ENCODE data around the gene PAX6. TPM values are rescaled to one million over a fixed set of nuclear protein-coding genes. Genes with fewer than 3 reads are reported as not detected.

PAX6 gene
- polyA plus RNA-seq, 1 of the 3 experiments (the other 2 are of a cell fraction), result not detected

DNA sequence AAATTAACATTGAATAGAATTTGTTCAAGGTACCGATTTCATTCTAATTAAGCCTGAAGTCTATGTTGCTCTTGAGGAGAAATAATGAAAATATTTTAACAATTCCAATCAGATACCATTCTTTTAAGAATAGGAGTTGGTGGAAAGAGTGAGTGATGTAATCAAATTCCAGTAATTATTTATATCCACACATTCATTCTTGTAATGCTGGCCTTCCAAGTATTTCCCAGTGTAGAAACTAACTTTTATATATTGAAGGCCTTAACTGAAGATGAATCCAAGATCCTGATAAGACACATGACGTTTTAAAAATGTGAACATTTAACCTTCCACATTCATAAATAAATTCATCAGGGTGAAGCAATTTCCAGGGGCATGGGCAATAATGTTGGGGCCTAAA, 36.6 kb upstream of the PAX6 start:
- no peak overlapping the region for H3K4me3 ChIP-seq (ENCODE audit: low read depth in 2 of 2, low read length in 1 of 2)

DNA sequence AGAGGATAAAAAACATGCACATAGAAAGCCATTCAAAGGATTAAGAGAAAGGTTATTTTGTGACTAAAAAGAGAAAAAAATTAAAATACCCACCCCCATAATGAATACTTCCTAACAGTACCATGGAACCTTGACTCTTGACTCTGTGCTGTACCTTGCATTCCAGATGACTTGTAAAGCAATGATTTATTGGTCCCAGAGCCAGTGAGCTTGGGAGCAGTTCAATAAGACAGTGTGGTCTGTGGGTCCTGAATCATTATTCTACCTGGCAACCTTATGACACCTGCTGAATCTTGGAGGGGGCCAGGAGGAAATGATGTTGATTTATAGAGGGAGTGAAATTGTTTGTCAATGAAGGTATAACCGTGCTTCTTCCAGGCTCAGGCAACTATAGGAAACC, 34.2 kb upstream of the PAX6 start:
- Histone ChIP-seq H3K9ac (no peak overlapping the region), H3K9me2 (no peaks in the 10 kb centered on the region), H3K9me3 (no peaks in the 10 kb centered on the region), H3K27ac (ENCODE audit: low read depth in 2 of 2, low read length in 1 of 2) (no peak overlapping the region), H3F3A (replicated peaks; ENCODE audit: insufficient read depth) (no peaks in the 10 kb centered on the region), H3K36me3 (replicated peaks in 1 of 2; ENCODE audit: control insufficient read depth in 1 of 2, insufficient read depth in 2 of 2, low read length in 1 of 2) (no peaks in the 10 kb centered on the region), H4K20me1 (ENCODE audit: insufficient read depth) (no peaks in the 10 kb centered on the region), H3K27me3 (ENCODE audit: insufficient read depth) (peaks cover 39% of the 10 kb centered on the region; the same call in 1 of the 2 replicates), H3K4me1 (ENCODE audit: control insufficient read depth in 1 of 2, insufficient read depth in 2 of 2, low read depth in 1 of 2, low read length in 1 of 2) (no peaks in the 10 kb centered on the region), H2AFZ (ENCODE audit: low read depth) (no peak overlapping the region), H3K79me2 (ENCODE audit: insufficient read depth) (no peaks in the 10 kb centered on the region), H3K4me3 (ENCODE audit: low read depth in 2 of 2, low read length in 1 of 2) (no peak overlapping the region), H3K4me2 (no peak overlapping the region)
- ChIA-PET POLR2A (no interaction called here), CTCF (interaction anchor here (0.7 to 1.4 kb wide), 2 partner anchors 25 to 29 kb away, joined by 3 to 4 read pairs; no protein-coding TSS in a partner anchor)
- 14% methylated on average over 1 of the region's 1 CpG for WGBS (ENCODE audit: low lambda C conversion rate)
- no peak for DNase-seq
- TF ChIP-seq TEAD4 (IDR thresholded peaks at IDR 0.05; ENCODE audit: borderline replicate concordance, insufficient read depth) (no peak), EP300 (IDR thresholded peaks at IDR 0.05; ENCODE audit: borderline replicate concordance in 1 of 2, low read depth in 1 of 2, low read length in 1 of 2) (no peak), RXRA (IDR thresholded peaks at IDR 0.05; ENCODE audit: borderline replicate concordance, low read depth) (no peak), NRF1 (IDR thresholded peaks at IDR 0.05; ENCODE audit: low read depth, low read length) (no peak), GABPA (IDR thresholded peaks at IDR 0.05; ENCODE audit: low read depth) (no peak), RCOR1 (IDR thresholded peaks at IDR 0.05; ENCODE audit: low read length) (no peak), GATA2 (CRISPR knock-in tag; IDR thresholded peaks at IDR 0.05) (no peak), MEF2A (IDR thresholded peaks at IDR 0.05; ENCODE audit: borderline replicate concordance, low read depth) (no peak), TCF12 (IDR thresholded peaks at IDR 0.05) (no peak)
- TF ChIP-seq, protein P1, sequence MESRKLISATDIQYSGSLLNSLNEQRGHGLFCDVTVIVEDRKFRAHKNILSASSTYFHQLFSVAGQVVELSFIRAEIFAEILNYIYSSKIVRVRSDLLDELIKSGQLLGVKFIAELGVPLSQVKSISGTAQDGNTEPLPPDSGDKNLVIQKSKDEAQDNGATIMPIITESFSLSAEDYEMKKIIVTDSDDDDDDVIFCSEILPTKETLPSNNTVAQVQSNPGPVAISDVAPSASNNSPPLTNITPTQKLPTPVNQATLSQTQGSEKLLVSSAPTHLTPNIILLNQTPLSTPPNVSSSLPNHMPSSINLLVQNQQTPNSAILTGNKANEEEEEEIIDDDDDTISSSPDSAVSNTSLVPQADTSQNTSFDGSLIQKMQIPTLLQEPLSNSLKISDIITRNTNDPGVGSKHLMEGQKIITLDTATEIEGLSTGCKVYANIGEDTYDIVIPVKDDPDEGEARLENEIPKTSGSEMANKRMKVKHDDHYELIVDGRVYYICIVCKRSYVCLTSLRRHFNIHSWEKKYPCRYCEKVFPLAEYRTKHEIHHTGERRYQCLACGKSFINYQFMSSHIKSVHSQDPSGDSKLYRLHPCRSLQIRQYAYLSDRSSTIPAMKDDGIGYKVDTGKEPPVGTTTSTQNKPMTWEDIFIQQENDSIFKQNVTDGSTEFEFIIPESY (IDR thresholded peaks at IDR 0.05; ENCODE audit: borderline replicate concordance, low read depth), result no peak
- TF ChIP-seq, protein P2, sequence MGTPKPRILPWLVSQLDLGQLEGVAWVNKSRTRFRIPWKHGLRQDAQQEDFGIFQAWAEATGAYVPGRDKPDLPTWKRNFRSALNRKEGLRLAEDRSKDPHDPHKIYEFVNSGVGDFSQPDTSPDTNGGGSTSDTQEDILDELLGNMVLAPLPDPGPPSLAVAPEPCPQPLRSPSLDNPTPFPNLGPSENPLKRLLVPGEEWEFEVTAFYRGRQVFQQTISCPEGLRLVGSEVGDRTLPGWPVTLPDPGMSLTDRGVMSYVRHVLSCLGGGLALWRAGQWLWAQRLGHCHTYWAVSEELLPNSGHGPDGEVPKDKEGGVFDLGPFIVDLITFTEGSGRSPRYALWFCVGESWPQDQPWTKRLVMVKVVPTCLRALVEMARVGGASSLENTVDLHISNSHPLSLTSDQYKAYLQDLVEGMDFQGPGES (IDR thresholded peaks at IDR 0.05; ENCODE audit: low read depth, low read length), result no peak
- TF ChIP-seq, protein P3, sequence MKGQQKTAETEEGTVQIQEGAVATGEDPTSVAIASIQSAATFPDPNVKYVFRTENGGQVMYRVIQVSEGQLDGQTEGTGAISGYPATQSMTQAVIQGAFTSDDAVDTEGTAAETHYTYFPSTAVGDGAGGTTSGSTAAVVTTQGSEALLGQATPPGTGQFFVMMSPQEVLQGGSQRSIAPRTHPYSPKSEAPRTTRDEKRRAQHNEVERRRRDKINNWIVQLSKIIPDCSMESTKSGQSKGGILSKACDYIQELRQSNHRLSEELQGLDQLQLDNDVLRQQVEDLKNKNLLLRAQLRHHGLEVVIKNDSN (IDR thresholded peaks at IDR 0.05; ENCODE audit: borderline replicate concordance, low read depth), result no peak

More for the DNA sequence above, 36.6 kb upstream of the PAX6 start:
- no peaks in the 10 kb centered on the region for H3K9me3 ChIP-seq
- 36% methylated on average over 2 of the region's 2 CpGs for WGBS (ENCODE audit: low lambda C conversion rate)
- H3F3A ChIP-seq (replicated peaks; ENCODE audit: insufficient read depth), result no peaks in the 10 kb centered on the region
- H3K27me3 ChIP-seq (ENCODE audit: insufficient read depth), result peaks cover 15% of the 10 kb centered on the region; the same call in 1 of the 2 replicates
- H2AFZ ChIP-seq (ENCODE audit: low read depth), result no peak overlapping the region
- no peaks in the 10 kb centered on the region for H3K9me2 ChIP-seq
- no peaks in the 10 kb centered on the region for H3K36me3 ChIP-seq (replicated peaks in 1 of 2; ENCODE audit: control insufficient read depth in 1 of 2, insufficient read depth in 2 of 2, low read length in 1 of 2)
- no peak for DNase-seq
- no peaks in the 10 kb centered on the region for H3K4me1 ChIP-seq (ENCODE audit: control insufficient read depth in 1 of 2, insufficient read depth in 2 of 2, low read depth in 1 of 2, low read length in 1 of 2)
- no peak overlapping the region for H3K27ac ChIP-seq (ENCODE audit: low read depth in 2 of 2, low read length in 1 of 2)
- H4K20me1 ChIP-seq (ENCODE audit: insufficient read depth), result no peaks in the 10 kb centered on the region
- TF ChIP-seq RAD21 (IDR thresholded peaks at IDR 0.05; ENCODE audit: low read length), result no peak
- TF ChIP-seq RXRA (IDR thresholded peaks at IDR 0.05; ENCODE audit: borderline replicate concordance, low read depth), result no peak
- no peak for TF ChIP-seq RFX5 (IDR thresholded peaks at IDR 0.05; ENCODE audit: low read length)
- no peak for TF ChIP-seq SIN3A (IDR thresholded peaks at IDR 0.05; ENCODE audit: borderline replicate concordance, low read depth, low read length)
- TF ChIP-seq NRF1 (IDR thresholded peaks at IDR 0.05; ENCODE audit: low read depth, low read length), result no peak
- no peak for TF ChIP-seq RCOR1 (IDR thresholded peaks at IDR 0.05; ENCODE audit: low read length)
- TF ChIP-seq MEF2A (IDR thresholded peaks at IDR 0.05; ENCODE audit: borderline replicate concordance, low read depth), result no peak
- no peak for TF ChIP-seq POLR2AphosphoS5 (IDR thresholded peaks at IDR 0.05; ENCODE audit: low read depth, low read length)
- no peak for TF ChIP-seq FOXJ3 (CRISPR knock-in tag; IDR thresholded peaks at IDR 0.05)
- no peak for TF ChIP-seq NFIC (IDR thresholded peaks at IDR 0.05; ENCODE audit: borderline replicate concordance)
- TF ChIP-seq, protein P4, sequence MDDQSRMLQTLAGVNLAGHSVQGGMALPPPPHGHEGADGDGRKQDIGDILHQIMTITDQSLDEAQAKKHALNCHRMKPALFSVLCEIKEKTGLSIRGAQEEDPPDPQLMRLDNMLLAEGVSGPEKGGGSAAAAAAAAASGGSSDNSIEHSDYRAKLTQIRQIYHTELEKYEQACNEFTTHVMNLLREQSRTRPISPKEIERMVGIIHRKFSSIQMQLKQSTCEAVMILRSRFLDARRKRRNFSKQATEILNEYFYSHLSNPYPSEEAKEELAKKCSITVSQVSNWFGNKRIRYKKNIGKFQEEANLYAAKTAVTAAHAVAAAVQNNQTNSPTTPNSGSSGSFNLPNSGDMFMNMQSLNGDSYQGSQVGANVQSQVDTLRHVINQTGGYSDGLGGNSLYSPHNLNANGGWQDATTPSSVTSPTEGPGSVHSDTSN (IDR thresholded peaks at IDR 0.05), result no peak
- TF ChIP-seq FOSL2 (IDR thresholded peaks at IDR 0.05; ENCODE audit: borderline replicate concordance, low read depth), result no peak
- TF ChIP-seq, protein P5, sequence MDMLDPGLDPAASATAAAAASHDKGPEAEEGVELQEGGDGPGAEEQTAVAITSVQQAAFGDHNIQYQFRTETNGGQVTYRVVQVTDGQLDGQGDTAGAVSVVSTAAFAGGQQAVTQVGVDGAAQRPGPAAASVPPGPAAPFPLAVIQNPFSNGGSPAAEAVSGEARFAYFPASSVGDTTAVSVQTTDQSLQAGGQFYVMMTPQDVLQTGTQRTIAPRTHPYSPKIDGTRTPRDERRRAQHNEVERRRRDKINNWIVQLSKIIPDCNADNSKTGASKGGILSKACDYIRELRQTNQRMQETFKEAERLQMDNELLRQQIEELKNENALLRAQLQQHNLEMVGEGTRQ (IDR thresholded peaks at IDR 0.05; ENCODE audit: borderline replicate concordance, low read depth, low read length), result no peak
- TF ChIP-seq, protein P2 (IDR thresholded peaks at IDR 0.05; ENCODE audit: low read depth, low read length), result no peak
- TF ChIP-seq GATA2 (CRISPR knock-in tag; IDR thresholded peaks at IDR 0.05), result no peak
- no peak for TF ChIP-seq TAF1 (IDR thresholded peaks at IDR 0.05; ENCODE audit: borderline replicate concordance, low read depth, low read length)
- TF ChIP-seq JUND (IDR thresholded peaks at IDR 0.05), result no peak
- H3K9ac ChIP-seq, result no peak overlapping the region
- POLR2A ChIA-PET, result no interaction called here
- CTCF ChIA-PET, result no interaction called here
- no peak overlapping the region for H3K4me2 ChIP-seq
- H3K79me2 ChIP-seq (ENCODE audit: insufficient read depth), result no peaks in the 10 kb centered on the region
